WI38 (cell line): Measurements from ENCODE around the gene IFNAR2.

ENCODE experiments used
- H3K4me3 ChIP-seq: 2 replicates; pipeline ENCODE4 v1.5.1; 2011; ENCODE audit warnings: low read depth, mild to moderate bottlenecking, control low read depth, low read length
- CTCF ChIP-seq: IDR thresholded peaks from 2 replicates; pipeline ENCODE4 v1.5.1; 2012; ENCODE audit warnings: low read depth, mild to moderate bottlenecking, control low read depth, low read length

Gene IFNAR2

DNA sequence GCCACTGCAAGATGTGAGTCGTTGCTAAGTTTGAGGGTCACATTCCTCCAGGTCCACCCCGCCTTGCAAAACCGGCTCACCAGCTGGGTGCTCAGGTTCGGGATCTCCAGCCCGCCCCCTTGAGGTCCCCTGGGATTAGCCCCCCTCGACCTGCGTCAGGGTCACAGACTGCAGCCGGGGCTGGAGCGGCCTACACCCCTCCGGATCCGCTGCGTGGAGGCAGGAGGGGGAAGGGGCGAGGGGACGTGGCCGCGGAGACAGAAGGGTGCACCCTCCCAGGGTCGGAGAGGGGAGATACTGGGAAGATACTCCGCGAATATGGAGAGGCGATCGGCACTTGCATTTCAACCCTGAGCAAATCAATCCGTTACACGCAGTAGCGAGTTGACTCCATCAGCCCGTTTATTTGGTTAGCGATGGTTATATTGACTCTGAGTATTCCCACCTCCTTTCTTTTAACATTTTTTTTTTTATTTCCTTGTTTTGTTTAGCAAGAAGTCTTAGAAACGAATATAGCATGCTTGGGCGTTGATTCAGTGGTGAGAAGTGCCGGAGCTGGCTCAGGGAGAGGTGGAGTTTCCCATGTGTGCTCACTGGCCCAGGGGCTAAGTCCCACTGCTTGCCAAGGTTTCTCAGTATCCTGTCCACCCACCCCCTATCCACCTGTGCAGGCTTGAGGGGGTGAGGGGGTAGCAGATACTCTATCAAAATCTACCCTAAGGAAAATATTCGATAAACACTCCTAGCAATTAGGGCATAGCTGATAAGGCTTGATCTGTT is 997 bp downstream of the IFNAR2 start:
- peak; percentile 15; the same call in 1 of the 2 replicates for TF ChIP-seq CTCF
- peak overlapping the region; percentile 86 for H3K4me3 ChIP-seq

- no peak for TF ChIP-seq CTCF
- H3K4me3 ChIP-seq = no peak overlapping the region
Observed at GRCh38 chr21:33231526-33231925, 1.8 kb downstream of the IFNAR2 start.

- H3K4me3 ChIP-seq = no peak overlapping the region
- TF ChIP-seq CTCF = no peak
Observed at GRCh38 chr21:33232291-33233034, 2.7 kb downstream of the IFNAR2 start.

DNA sequence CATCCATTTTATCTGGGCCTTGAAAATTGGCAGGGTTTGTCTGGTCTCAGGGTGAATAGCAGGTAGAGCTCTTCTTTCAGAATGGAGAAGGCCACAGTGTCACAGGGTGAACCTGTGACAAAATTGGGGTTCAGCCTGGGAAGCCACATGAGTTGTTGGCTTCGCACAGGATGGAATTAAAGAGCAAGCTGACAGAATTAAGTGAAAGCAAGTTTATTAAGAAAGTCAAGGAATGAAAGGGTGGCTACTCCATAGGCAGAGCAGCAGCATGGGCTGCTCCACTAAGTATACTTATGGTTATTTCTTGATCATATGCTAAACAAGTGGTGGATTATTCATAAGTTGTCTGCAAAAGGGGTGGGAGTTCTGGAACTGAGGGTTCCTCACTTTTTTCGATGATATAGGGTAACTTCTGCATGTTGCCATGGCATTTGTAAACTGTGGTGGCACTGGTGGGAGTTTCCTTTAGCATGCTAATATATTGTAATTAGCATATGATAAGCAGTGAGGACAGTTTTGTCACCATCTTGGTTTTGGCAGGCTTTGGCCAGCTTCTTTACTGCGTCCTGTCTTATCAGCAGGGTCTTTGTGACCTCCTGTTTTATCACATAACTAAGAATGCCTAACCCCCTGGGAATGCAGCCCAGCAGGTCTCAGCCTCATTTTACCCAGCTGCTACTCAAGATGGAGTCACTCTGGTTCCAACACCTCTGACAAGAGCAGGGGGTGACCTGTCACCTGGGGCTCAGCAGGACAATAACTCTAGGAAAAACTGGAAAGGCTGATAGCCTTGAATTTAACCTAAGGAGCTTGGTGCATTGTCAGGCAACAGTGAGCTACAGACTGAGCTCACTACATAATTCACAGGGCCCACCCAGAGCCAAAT is 5.1 kb downstream of the IFNAR2 start:
- no peak for TF ChIP-seq CTCF
- H3K4me3 ChIP-seq = no peak overlapping the region

DNA sequence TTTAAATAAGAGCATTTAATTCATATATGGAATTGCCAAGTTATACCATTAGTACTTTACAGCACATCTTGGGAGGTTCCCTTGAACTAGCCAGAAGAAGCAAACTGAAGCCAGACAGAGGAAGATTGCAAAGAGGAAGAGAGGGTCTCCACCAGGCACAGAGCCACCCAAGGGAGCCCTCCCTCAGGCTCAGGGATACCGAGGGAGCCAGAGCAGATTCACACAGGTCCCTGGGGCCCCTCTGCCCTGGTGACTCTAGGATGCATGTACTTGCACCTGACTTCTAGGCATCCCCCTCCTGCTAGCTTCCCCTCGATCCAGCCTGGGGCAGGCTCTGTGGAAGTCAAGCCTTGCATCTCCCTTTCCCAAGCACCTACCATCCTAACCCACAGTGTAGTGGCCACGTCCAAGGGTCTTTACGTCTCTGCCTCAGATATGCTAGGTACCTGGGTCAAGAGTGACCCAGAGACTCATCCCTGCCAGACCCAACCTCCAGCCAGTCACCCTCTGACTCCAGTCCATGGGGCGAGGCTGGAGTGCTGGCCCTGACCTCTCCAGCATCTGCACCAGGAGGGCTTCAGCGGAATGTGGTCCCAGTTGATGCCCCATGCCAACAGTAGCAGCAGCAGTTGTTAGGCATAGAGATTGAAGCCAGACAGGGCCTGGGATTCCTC is 6.4 kb downstream of the IFNAR2 start:
- no peak overlapping the region for H3K4me3 ChIP-seq
- TF ChIP-seq CTCF = no peak

- H3K4me3 ChIP-seq = no peak overlapping the region
- no peak for TF ChIP-seq CTCF
Observed at GRCh38 chr21:33236766-33237165, 7.0 kb downstream of the IFNAR2 start.
